GM23338 (cell line): ENCODE data around the gene TMEM132D. TPM values are rescaled to one million over a fixed set of nuclear protein-coding genes. Genes with fewer than 3 reads are reported as not detected.

Experiments
- ATAC-seq: fragments of 200-7000 bp; cut with Tn5 transposase; 3 replicates; pipeline ENCODE4 v1.9.1; 2020
- DNase-seq: peaks from one replicate; pipeline ENCODE4 v3.0.0-alpha.2; 2015; ENCODE audit warnings: low spot score
- H2AFZ ChIP-seq: fragments of 200-600 bp; sonication (generic); 2 replicates; pipeline ENCODE4 v1.8.0; 2016; ENCODE audit warnings: antibody characterized with exemption, mild to moderate bottlenecking, moderate library complexity
- H3F3A ChIP-seq: fragments of 200-600 bp; sonication (generic); replicated peaks from 2 replicates; pipeline ENCODE4 v1.8.0; 2017; ENCODE audit warnings: antibody characterized with exemption, mixed run types, low read depth
- H3K27ac ChIP-seq: fragments of 200-600 bp; sonication (generic); 2 replicates; pipeline ENCODE4 v1.6.1; 2016; ENCODE audit warnings: low read depth
- H3K27me3 ChIP-seq: fragments of 200-600 bp; sonication (generic); 2 replicates; pipeline ENCODE4 v1.8.0; 2016; ENCODE audit warnings: mild to moderate bottlenecking, mixed run types, moderate library complexity; ENCODE audit not compliant: insufficient read depth
- H3K36me3 ChIP-seq: fragments of 200-600 bp; sonication (generic); 2 replicates; pipeline ENCODE4 v1.8.0; 2016; ENCODE audit warnings: mild to moderate bottlenecking; ENCODE audit not compliant: insufficient read depth
- H3K4me1 ChIP-seq: fragments of 200-600 bp; sonication (generic); 2 replicates; pipeline ENCODE4 v1.8.0; 2016; ENCODE audit warnings: mild to moderate bottlenecking, moderate library complexity; ENCODE audit not compliant: insufficient read depth
- H3K4me2 ChIP-seq: fragments of 200-600 bp; sonication (generic); 2 replicates; pipeline ENCODE4 v1.7.1; 2017; ENCODE audit warnings: mixed run types
- H3K4me3 ChIP-seq: fragments of 200-600 bp; sonication (generic); 2 replicates; pipeline ENCODE4 v1.6.1; 2016; ENCODE audit warnings: mixed run types
- H3K79me2 ChIP-seq: fragments of 200-600 bp; sonication (generic); replicated peaks from 2 replicates; pipeline ENCODE4 v1.8.0; 2017; ENCODE audit warnings: mild to moderate bottlenecking; ENCODE audit not compliant: insufficient read depth
- H3K9me2 ChIP-seq: fragments of 200-600 bp; sonication (generic); 2 replicates; pipeline ENCODE4 v1.8.0; 2017; ENCODE audit not compliant: insufficient read depth
- H4K20me1 ChIP-seq: fragments of 200-600 bp; sonication (generic); replicated peaks from 2 replicates; pipeline ENCODE4 v1.8.0; 2017; ENCODE audit warnings: mild to moderate bottlenecking; ENCODE audit not compliant: insufficient read depth
- H3K27ac Mint-ChIP-seq: 2 replicates; pipeline ENCODE4 v1.8.0; 2020; ENCODE audit warnings: inconsistent platforms, mild to moderate bottlenecking, moderate library complexity, mixed read lengths
- H3K27me3 Mint-ChIP-seq: 3 replicates; pipeline ENCODE4 v1.8.0; 2022; ENCODE audit warnings: low read depth, mild to moderate bottlenecking, moderate library complexity, mixed read lengths, inconsistent platforms; ENCODE audit not compliant: insufficient read depth, poor library complexity
- H3K36me3 Mint-ChIP-seq: 3 replicates; pipeline ENCODE4 v1.8.0; 2021; ENCODE audit warnings: low read depth, mild to moderate bottlenecking, inconsistent platforms, moderate library complexity, mixed read lengths
- H3K4me1 Mint-ChIP-seq: 3 replicates; pipeline ENCODE4 v1.8.0; 2020; ENCODE audit warnings: mild to moderate bottlenecking, inconsistent platforms, mixed read lengths
- H3K4me3 Mint-ChIP-seq: 3 replicates; pipeline ENCODE4 v1.8.0; 2021; ENCODE audit warnings: moderate library complexity, mild to moderate bottlenecking, inconsistent platforms, mixed read lengths
- H3K9me3 Mint-ChIP-seq: 3 replicates; pipeline ENCODE4 v1.8.0; 2020; ENCODE audit warnings: moderate library complexity, mild to moderate bottlenecking, inconsistent platforms, mixed read lengths
- CREB1 ChIP-seq: fragments of 250-450 bp; sonication (Bioruptor Pico); IDR thresholded peaks from 2 replicates; pipeline ENCODE4 v1.5.0; 2020; ENCODE audit warnings: low read depth, mild to moderate bottlenecking, moderate library complexity
- EZH2 ChIP-seq: fragments of 200-600 bp; sonication (generic); IDR thresholded peaks from one replicate; pipeline ENCODE4 v1.8.0; 2017; ENCODE audit warnings: antibody characterized with exemption, mild to moderate bottlenecking, low read depth; ENCODE audit not compliant: unreplicated experiment
- EZH2phosphoT487 ChIP-seq: fragments of 200-600 bp; sonication (generic); IDR thresholded peaks from one replicate; pipeline ENCODE4 v1.8.1; 2018; ENCODE audit warnings: antibody characterized with exemption; ENCODE audit not compliant: unreplicated experiment
- JUNB ChIP-seq: IDR thresholded peaks from one replicate; pipeline ENCODE4 v1.6.1; 2016; ENCODE audit warnings: antibody characterized with exemption; ENCODE audit not compliant: unreplicated experiment
- NANOG ChIP-seq: IDR thresholded peaks from 2 replicates; pipeline ENCODE4 v1.6.1; 2016; ENCODE audit warnings: antibody characterized with exemption, borderline replicate concordance
- POLR2AphosphoS5 ChIP-seq: IDR thresholded peaks from 2 replicates; pipeline ENCODE4 v1.6.1; 2016; ENCODE audit warnings: antibody characterized with exemption, low read depth
- REST ChIP-seq: IDR thresholded peaks from one replicate; pipeline ENCODE4 v1.6.1; 2018; ENCODE audit warnings: antibody characterized with exemption; ENCODE audit not compliant: unreplicated experiment
- STAT1 ChIP-seq: IDR thresholded peaks from one replicate; pipeline ENCODE4 v1.6.1; 2016; ENCODE audit warnings: antibody characterized with exemption; ENCODE audit not compliant: unreplicated experiment
- ZNF114 ChIP-seq: fragments of 250-450 bp; sonication (Bioruptor Pico); IDR thresholded peaks from 2 replicates; pipeline ENCODE4 v1.5.0; 2020; ENCODE audit warnings: mild to moderate bottlenecking, moderate library complexity
- ZNF331 ChIP-seq: fragments of 250-450 bp; sonication (Bioruptor Pico); IDR thresholded peaks from 2 replicates; pipeline ENCODE4 v1.5.0; 2020; ENCODE audit warnings: low read depth, mild to moderate bottlenecking, moderate library complexity
- ZNF462 ChIP-seq: fragments of 250-450 bp; sonication (Bioruptor Pico); IDR thresholded peaks from 2 replicates; pipeline ENCODE4 v1.5.0; 2020; ENCODE audit warnings: mild to moderate bottlenecking, moderate library complexity
- polyA plus RNA-seq: library from polyadenylated mRNA; unstranded; fragments of >200 nt; fragmentation: Nextera tagmentation; extraction: Ambion mirVana; gene quantifications from 2 replicates; pipeline ENCODE4 v1.2.1, GENCODE V29; 2016
- total RNA-seq: library from RNA; depleted of rRNA; stranded (reverse); fragments of >200 nt; shearing (Covaris generic); gene quantifications from 2 replicates; pipeline ENCODE4 v1.2.3, GENCODE V29; 2014
- TF ChIP-seq, protein P1 (sequence below): IDR thresholded peaks from 2 replicates; pipeline ENCODE4 v1.6.1; 2016; ENCODE audit warnings: antibody characterized with exemption
- TF ChIP-seq, protein P2 (sequence below), 2 experiments: fragments of 200-600 bp in 1 of 2; sonication (generic) in 1 of 2; conservative IDR thresholded peaks; 2 replicates each; pipeline versions ENCODE4 v1.5.1 to v1.6.1; 2016 to 2017; ENCODE audit warnings: antibody characterized with exemption in 2 of 2, low read depth in 2 of 2, mild to moderate bottlenecking in 2 of 2, moderate library complexity in 1 of 2

Gene TMEM132D
- total and polyA plus RNA-seq, 2 experiments from 2014 or later: 0.44 to 5.3 TPM

DNA sequence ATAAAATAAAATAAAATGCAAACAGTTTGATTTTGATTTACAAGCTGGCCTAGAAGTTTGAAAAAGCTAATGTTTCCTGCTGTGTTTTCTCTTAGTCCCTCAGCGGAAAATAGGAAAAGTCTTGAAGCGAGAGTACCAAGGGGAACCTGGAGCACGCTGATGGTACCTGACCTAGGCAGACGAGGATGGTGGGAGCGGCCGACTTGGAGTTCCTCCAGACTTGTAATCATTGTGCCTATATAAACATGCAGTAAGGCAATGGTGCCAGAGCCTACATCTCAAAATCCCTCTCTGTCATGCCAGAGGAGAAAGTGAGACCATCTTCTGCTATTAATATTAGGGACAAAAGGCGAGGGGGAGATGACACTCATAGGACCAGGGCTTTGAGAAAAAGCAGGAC lies 371.7 kb downstream of the TMEM132D start:
- Histone ChIP-seq H3K27ac (no peak overlapping the region), H3K9me2 (no peaks in the 10 kb centered on the region), H3K4me3 (no peak overlapping the region), H2AFZ (no peak overlapping the region), H3K36me3 (no peaks in the 10 kb centered on the region; the same call in 1 of the 2 replicates), H4K20me1 (no peaks in the 10 kb centered on the region), H3K27me3 (no peaks in the 10 kb centered on the region), H3K79me2 (no peaks in the 10 kb centered on the region), H3K4me1 (no peaks in the 10 kb centered on the region), H3K4me2 (no peak overlapping the region), H3F3A (no peaks in the 10 kb centered on the region)
- DNase-seq (no peak), ATAC-seq (no peak)
- TF ChIP-seq, protein P1, sequence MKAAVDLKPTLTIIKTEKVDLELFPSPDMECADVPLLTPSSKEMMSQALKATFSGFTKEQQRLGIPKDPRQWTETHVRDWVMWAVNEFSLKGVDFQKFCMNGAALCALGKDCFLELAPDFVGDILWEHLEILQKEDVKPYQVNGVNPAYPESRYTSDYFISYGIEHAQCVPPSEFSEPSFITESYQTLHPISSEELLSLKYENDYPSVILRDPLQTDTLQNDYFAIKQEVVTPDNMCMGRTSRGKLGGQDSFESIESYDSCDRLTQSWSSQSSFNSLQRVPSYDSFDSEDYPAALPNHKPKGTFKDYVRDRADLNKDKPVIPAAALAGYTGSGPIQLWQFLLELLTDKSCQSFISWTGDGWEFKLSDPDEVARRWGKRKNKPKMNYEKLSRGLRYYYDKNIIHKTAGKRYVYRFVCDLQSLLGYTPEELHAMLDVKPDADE: no peak
- TF ChIP-seq, protein P2, sequence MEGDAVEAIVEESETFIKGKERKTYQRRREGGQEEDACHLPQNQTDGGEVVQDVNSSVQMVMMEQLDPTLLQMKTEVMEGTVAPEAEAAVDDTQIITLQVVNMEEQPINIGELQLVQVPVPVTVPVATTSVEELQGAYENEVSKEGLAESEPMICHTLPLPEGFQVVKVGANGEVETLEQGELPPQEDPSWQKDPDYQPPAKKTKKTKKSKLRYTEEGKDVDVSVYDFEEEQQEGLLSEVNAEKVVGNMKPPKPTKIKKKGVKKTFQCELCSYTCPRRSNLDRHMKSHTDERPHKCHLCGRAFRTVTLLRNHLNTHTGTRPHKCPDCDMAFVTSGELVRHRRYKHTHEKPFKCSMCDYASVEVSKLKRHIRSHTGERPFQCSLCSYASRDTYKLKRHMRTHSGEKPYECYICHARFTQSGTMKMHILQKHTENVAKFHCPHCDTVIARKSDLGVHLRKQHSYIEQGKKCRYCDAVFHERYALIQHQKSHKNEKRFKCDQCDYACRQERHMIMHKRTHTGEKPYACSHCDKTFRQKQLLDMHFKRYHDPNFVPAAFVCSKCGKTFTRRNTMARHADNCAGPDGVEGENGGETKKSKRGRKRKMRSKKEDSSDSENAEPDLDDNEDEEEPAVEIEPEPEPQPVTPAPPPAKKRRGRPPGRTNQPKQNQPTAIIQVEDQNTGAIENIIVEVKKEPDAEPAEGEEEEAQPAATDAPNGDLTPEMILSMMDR (conservative IDR thresholded peaks at IDR 0.05; ENCODE audit: low read depth in 2 of 2): no peak
- no peak for TF ChIP-seq JUNB
- TF ChIP-seq EZH2phosphoT487: no peak
- no peak for TF ChIP-seq POLR2AphosphoS5
- no peak for TF ChIP-seq CREB1 (CRISPR knock-in tag)
- TF ChIP-seq ZNF462: no peak
- no peak for TF ChIP-seq NANOG
- no peak for TF ChIP-seq EZH2
- no peak for TF ChIP-seq STAT1
- no peak for TF ChIP-seq ZNF114 (CRISPR knock-in tag)
- no peak for TF ChIP-seq REST
- no peak for TF ChIP-seq ZNF331
- no peaks in the 10 kb centered on the region for H3K27me3 Mint-ChIP-seq
- H3K36me3 Mint-ChIP-seq: peaks cover 43% of the 10 kb centered on the region
- peaks cover 96% of the 10 kb centered on the region for H3K9me3 Mint-ChIP-seq
- H3K27ac Mint-ChIP-seq: no peak overlapping the region
- no peaks in the 10 kb centered on the region for H3K4me1 Mint-ChIP-seq
- no peak overlapping the region for H3K4me3 Mint-ChIP-seq
